GM18861 (cell line): ENCODE data around the gene SLC2A4.
A peak's percentile ranks its signal among the peaks of the same experiment; 100 is the strongest.

ENCODE experiments used
- ATAC-seq: cut with Tn5 transposase; IDR thresholded peaks from one replicate; pipeline ENCODE4 v1.9.1; 2021; ENCODE audit not compliant: unreplicated experiment

Gene SLC2A4

DNA sequence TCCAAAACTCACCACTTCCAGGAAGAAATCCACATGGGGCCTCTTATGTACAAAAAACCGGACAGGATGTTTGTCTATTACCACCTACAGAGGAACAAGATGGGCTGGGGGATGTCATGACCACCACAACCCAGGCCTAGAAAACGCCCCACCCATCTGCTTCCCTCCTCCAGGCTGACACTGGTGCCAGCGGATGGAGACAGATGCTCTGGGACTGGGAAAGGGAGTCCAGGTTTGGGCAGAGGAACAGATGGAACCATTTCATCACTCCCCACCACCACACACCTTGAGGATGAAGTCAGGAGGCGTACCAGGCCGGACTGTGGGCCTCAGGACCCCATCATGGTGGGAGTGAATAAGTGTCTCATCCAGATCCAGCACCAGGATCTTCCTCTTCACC, 34.7 kb upstream of the SLC2A4 start:
- ATAC-seq, result no peak

- no peak for ATAC-seq
These were observed 32.7 kb upstream of the SLC2A4 start for GRCh38 chr17:7248796-7249195.

GRCh38 chr17:7249214-7249613, 32.3 kb upstream of the SLC2A4 start:
- no peak for ATAC-seq

DNA sequence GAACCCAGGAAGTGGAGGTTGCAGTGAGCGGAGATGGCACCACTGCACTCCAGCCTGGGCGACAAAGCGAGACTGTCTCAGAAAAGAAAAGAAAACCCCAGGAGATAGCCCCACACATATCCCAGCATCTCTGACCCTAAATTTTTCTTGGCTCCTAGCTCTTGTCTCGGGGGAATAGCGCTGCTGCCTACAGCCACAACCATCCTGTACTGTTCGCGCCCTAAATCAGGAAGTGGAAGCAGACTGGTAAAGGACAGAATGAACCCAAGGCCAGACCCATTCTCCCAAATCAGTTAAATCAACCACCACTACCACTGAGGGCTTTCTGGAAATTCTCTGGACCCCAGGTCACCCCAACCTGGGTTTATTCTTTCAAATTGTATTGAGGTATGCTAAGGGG, 31.7 kb upstream of the SLC2A4 start:
- no peak for ATAC-seq

DNA sequence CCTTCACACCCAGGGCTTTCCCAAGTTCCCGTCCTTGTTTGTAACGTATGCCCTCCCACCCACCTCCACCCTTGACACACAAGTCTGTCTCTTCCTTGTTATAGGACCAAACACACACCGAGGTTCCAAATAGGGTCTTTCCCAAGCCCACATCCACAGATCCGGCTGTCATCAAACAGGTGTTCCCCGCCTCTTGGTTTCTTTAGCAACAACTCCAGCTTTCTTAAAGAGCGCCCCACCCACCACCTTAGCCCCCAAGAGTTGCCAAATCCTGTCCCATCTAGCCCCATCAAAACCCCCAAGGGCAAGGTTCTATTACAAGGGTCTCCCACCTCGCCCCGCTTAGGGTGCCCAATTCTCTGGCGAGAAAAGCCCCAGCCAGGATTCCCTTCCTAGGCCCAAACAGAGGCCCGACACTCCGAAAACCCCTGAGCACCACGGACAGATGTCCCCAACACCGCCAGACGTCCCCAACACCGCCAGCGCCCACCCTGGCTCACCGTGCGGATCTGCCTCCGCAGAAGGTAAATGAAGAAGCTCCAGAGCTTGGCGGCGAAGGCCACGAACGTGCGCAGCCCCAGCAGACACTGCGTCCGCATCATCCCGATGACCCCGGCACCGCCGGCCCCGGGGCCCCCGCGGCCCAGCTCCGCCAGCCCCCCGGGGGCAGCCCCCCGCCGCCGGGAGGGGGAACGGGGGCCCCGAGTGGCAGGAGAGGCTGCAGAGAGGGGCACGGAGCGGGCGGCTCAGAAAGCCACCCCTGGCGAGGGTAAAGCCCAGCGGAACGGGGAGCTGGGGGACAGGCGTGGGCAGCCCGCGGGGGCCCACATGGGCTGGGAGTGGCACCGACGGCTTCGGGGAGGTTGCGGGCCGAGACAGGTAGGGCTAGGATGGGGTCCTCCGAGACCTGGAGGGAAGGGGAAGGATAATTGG, 30.6 kb upstream of the SLC2A4 start:
- ATAC-seq, result no peak

DNA sequence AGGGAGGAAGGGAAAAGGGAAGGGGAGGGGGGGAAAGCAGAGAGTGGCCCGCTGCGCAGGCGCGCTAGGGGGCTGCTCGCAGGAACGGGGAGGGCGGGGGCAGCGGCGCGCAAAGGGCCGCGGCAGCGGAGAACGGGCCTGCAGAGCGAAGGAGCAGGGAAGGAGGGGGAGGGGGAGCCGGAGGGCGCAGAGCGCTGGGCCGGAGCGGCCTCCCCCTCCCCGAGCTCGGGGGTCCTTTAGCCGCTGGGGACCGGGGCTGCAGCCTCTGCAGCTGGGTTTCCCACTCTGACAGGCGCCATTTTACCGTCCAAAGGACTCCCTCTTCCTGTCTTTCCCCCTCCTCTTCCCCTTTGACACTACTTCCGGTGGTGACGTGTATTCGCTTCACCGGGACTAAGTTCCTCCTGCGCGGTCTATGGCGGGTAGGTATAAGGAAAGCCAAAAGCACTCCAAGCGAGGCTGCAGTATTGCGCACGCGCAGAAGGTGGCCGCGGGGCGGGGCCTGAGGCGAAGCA, 29.8 kb upstream of the SLC2A4 start, which contains the start of gene CTDNEP1:
TSS of gene CTDNEP1 (minus strand) at position 74 of the 515 bp plus-strand sequence. CDS start 438 bp downstream, outside the sequence.
- ATAC-seq, result peak; percentile 82

- peak; percentile 28 for ATAC-seq
These were observed 29.1 kb upstream of the SLC2A4 start, which contains the start of gene ELP5 for GRCh38 chr17:7252176-7253043. ELP5 (plus strand) TSS chr17:7252215; CDS start chr17:7252551, 336 bp downstream.

- no peak for ATAC-seq
These were observed 28.4 kb upstream of the SLC2A4 start for GRCh38 chr17:7253082-7253481.

DNA sequence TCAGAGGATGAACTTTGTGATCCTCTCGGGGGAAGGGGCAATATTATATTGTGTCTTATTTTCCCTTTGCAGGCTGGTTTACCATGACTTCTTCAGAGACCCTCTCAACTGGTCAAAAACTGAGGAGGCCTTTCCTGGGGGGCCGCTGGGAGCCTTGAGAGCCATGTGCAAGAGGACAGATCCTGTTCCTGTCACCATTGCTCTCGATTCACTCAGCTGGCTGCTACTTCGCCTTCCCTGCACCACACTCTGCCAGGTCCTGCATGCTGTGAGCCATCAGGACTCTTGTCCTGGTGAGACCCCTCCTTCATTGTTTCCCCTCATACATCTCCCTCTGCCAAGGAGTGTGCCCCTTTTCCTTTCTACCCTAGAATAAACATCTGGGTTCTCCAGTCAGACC, 27.0 kb upstream of the SLC2A4 start:
- ATAC-seq, result no peak

- ATAC-seq, result no peak
These were observed 24.6 kb upstream of the SLC2A4 start for GRCh38 chr17:7256766-7257456.

DNA sequence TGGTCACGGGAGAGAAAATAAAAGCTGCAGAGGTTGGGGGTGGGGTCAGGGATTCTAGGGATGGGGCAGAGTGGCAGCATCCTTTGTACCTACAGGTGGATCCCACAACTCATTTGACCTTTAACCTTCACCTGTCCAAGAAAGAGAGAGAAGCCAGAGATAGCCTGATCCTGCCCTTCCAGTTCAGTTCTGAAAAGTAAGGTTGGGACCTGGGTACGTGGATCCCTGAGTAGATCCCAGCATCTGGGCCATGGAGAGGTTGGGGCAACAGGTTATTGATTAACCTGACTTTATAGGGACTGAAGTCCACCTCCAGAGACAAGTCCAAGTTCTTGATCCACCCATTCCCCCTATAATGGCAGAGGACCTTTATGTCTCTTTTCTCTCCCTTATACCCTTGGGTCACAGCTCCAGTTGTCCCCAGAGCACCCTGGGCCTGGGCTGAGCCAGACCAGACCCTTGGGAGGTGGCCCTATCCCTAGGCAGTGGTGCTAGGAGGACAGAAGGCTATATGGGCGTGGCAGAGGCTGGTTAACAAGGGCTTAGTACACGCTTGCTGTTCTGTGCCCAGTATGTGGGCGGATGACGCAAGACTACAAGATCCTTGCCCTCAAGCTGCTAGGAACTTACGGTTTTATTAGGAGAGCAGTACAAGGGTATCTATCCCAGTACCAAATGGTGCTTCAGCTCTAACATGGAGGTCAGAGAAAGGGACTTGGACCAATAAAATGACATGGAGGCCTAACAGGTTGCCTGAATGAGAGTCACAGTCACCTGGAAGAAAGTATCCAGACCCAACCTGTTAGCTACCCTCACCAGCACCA, 22.6 kb upstream of the SLC2A4 start:
- no peak for ATAC-seq

- no peak for ATAC-seq
These were observed 22.0 kb upstream of the SLC2A4 start for GRCh38 chr17:7259555-7259889.

DNA sequence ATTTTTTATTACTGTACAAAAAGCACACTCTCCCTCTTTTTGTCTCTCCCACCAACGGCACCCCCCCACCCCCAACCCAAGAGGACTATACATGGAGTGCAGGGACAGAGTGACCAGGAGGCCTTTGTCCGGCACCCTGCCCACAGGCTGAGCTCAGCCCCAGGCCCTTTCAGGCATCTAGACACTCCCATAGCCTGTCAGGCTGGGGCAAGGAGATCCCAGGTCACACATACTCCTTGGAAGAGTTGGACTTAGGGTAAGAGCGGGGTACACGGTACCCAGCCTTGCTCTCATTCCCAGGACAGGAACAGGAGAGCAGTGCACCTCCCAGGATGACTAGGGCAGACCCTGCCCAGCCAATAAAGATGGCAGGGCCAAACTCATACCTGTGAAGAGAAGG, 21.4 kb upstream of the SLC2A4 start:
- ATAC-seq, result no peak

DNA sequence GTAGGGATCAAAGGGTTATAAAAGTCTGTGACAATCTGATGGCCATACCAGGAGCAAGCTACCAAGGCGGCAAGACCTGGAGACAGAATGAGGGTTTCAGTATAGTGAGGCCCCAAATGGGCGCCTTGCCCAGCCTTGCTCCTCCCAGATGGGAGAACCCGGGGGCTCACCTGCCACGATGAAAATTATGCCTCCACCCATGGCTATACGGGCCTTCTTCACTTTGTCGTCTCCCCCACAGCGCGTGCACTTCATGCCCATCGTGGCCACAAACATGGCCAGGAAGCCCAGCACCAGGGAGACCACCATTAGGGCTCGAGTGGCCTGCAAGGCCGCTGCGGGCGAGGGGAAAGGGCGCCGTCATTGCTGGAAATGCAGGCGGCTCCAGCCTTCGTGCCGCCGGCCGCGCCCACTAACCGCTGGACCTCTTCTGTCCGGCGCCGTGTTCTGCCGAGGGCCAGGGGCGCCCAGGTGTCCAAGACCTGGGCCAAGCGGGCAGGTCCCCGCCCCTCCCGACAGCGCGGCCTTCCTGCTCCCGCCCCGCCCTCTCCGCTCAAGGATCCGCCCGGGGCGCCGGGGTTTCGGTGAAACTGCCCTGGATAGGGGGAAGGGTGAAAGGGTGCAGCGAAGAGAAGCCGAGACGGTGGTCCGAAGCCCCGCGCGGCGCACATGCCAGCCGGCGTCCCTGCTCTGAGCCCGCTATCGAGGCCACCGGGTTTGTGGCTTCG, 20.7 kb upstream of the SLC2A4 start:
- ATAC-seq, result no peak

GRCh38 chr17:7261379-7262191, 19.9 kb upstream of the SLC2A4 start:
- ATAC-seq, result no peak

GRCh38 chr17:7262192-7262934, 19.2 kb upstream of the SLC2A4 start, which contains the start of gene CLDN7:
CLDN7 (minus strand) TSS chr17:7262478; CDS start chr17:7262043, 435 bp downstream.
- ATAC-seq, result no peak

GRCh38 chr17:7262935-7263800, 18.4 kb upstream of the SLC2A4 start:
- no peak for ATAC-seq
